ENCODE results near the gene CYP11A1.
"Not testable (repeated sequence)": the region's sequence is repeated elsewhere in the genome, so short reads cannot be mapped to it uniquely, and the experiment has no call there.

CYP11A1 gene

GRCh38 chr15:74400915-74401757, 33.7 kb upstream of the CYP11A1 start:
- no peak for DNase-seq

GRCh38 chr15:74400313-74400860, 32.9 kb upstream of the CYP11A1 start:
- no peak for DNase-seq

DNA sequence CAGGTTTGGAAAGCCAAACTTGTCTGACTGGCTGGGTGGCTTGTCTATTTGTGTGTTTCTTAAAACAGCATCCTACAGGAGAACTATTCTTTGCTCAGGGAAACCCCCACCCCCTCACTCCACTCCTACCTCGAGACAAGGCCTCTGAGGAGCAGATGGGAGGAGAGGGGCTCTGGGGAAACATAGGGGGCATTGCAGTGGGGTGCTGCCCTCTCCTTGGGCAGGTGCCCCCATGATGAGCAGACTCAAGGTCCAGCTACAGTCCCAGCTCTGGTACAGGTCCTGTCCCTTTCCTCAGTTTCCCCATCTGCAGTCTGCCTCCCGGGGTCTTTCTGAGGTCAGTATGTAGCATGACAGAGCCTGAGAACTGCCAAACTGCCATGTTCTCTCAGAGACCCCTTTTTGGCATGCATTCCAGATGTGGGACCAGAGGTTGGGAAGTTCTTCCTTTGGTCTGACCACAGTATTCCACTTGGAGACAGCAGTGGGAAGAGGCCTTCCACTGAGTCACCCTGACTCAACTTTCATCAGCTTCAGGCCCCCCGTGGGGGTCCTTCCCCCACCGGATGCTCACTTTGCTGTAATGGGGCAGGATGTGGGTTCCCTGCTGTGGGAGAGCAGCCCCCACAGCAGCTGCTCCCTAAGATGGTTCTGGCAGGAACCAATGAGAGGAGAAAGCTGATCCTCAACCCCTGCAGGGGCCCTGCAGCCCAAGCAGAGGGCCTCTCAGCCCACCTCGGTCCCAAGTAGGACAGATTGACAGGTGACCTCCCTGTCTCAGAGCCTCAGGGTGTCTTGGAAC, 32.3 kb upstream of the CYP11A1 start:
- DNase-seq, result no peak

GRCh38 chr15:74399100-74399499, 31.7 kb upstream of the CYP11A1 start:
- no peak for DNase-seq

GRCh38 chr15:74398183-74398582, 30.7 kb upstream of the CYP11A1 start:
- no peak for DNase-seq

GRCh38 chr15:74397239-74398068, 30.0 kb upstream of the CYP11A1 start:
- no peak for DNase-seq

- no peak for DNase-seq
Observed at GRCh38 chr15:74396445-74397238, 29.2 kb upstream of the CYP11A1 start.

DNA sequence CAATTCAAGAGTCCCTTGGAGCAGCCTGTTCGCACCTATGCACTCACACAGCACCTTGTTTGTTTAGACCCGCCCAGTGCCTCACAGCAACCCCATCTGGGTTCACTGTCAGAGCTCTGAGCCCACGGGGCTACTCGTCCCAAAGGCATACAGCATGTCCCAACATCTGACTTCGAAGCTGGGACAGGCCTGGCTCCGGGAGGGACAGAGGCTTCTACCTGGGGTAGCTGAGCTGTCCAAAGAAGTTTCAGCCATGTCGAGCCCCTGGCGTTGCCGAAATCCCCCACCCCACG, 28.6 kb upstream of the CYP11A1 start:
- DNase-seq, result no peak

- DNase-seq, result no peak
Observed at GRCh38 chr15:74395319-74396145, 28.1 kb upstream of the CYP11A1 start.

GRCh38 chr15:74394090-74394846, 26.8 kb upstream of the CYP11A1 start:
- no peak for DNase-seq

GRCh38 chr15:74393423-74393822, 26.0 kb upstream of the CYP11A1 start:
- DNase-seq, result no peak

DNA sequence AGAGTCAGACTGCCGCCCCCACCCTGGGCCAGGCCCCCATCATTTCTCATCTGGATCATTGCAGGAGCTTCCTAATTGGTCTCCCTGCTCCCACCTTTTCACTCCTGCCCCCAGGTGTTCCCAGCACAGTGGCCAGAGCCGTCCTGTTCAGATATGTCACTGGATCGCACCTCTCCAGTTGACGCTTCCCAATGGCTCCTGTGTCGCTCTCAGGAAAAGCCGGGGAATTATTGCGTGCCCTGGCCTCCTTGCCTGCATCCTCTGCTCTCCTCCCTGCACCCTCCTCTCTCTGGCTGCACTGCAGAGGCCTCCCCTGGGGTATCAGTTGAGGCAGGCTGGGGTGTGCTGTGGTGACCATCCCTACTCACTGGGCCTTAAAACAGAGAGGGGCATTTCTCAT, 25.5 kb upstream of the CYP11A1 start:
- DNase-seq, result no peak

- no peak for DNase-seq
Observed at GRCh38 chr15:74392451-74392830, 25.0 kb upstream of the CYP11A1 start.

DNA sequence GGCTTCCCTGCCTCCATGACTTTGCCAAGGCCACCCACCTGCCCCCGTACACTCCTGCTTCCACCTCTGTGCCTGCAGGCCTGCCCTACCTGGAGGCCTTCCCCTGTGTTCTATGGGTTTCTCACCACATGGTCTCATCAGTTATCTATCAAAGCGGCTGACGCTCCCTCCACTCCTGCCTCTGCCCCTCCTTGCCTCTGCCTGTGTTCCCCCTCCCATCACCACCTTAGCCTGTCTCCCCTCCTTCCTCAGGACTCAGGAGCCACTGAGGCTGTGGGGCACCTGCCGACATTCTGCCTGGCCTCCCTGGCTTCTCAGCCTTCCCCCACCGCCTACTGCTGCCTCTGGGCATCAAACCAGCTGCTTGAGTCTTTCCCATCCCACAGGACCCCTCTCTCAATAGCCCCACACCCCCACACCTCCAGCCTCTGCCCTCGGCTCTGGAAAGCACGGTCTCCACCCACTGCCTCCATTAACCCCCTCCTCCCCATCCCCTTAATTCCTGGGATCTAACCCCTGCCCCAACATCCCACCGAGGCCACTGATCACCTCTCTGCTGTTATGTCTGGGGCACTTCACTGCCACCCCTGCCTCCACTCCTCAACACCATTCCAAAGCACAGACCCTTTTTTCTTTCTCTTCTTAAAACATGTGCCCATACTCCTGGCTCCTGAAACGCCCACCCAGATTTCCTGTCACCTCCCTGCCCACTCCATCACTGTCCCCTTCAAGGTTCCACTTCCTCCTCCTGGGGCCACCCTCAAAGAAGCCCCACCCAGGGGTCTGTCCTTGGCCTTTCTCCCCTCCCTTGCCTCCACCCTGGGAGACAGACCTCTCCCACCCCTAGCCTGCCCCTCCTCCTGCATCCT, 24.4 kb upstream of the CYP11A1 start:
- DNase-seq, result no peak

GRCh38 chr15:74390647-74391288, 23.3 kb upstream of the CYP11A1 start:
- DNase-seq, result no peak

DNA sequence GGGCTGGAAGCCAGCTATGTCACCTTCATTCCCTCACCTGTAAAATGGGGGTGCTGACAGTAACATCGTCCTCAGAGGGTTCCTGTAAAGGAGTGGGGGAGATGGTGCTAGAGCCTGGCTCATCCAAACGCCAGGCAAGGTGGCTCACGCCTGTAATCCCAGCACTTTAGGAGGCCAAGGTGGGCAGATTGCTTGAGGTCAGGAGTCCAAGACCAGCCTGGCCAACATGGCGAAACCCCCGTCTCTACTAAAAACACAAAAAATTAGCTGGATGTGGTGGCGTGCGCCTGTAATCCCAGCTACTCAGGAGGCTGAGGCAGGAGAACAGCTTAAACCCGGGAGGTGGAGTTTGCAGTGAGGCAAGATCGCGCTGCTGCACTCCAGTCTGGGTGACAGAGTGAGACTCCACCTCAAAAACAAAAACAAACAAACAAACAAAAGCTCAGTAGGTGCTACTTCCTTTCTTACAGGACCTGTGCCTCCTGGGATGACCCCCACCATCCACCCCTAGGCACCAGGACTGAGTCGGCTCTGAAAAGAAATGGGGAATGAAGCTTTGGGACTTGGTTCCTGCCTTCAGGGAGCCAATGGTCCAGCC, 22.7 kb upstream of the CYP11A1 start:
- not testable (repeated sequence) for DNase-seq

DNA sequence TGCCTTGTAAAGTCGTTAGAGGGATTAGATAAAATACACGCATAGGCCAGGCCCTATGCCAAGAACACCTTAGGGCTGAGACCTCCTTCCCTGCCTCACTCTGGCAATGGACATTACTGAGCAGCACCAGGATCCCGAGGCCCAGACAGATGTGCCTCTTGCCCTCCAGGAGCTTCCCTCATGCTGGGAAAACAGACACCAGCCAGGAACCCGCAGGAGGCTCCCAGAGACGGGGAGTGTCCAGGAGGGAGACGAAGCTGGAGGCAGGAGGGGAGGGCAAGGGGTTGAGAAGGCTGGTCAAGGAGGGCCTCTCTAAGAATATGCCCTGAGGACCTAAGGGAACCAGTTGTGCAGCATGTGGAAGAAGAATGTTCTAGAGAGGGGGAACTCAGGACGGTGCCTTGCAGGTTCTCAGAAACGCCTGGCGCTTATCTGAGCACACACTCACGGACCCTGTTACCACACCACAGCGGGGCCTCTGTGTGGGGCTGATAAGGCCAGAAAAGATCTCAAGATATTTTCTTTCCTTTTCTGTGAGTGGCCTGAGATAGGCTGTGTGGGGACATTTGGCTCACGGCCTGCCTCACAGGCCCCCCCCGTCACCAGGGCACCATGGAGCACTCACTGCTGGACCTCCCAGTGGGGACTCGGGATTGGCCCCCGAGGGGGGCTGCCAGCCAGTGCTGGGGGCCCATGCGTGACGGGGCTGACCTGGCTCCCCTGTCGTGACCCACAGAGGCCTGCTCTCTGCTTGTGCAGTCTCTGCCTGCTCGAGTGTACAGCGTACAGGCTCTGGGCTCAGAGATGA, 22.0 kb upstream of the CYP11A1 start:
- no peak for DNase-seq

All from right kidney (tissue), 1 donor.